Epithelial cell of umbilical artery (primary cell): ENCODE results near the gene POFUT1. TPM values are rescaled to one million over a fixed set of nuclear protein-coding genes. Genes with fewer than 3 reads are reported as not detected.

Source experiments
- total RNA-seq: library from RNA; depleted of rRNA; stranded (reverse); fragments of >200 nt; gene quantifications from 2 replicates; pipeline ENCODE4 v1.2.3, GENCODE V29; 2014

Gene POFUT1
- total RNA-seq, result 31.8 and 32.7 TPM in 2 replicates

DNA sequence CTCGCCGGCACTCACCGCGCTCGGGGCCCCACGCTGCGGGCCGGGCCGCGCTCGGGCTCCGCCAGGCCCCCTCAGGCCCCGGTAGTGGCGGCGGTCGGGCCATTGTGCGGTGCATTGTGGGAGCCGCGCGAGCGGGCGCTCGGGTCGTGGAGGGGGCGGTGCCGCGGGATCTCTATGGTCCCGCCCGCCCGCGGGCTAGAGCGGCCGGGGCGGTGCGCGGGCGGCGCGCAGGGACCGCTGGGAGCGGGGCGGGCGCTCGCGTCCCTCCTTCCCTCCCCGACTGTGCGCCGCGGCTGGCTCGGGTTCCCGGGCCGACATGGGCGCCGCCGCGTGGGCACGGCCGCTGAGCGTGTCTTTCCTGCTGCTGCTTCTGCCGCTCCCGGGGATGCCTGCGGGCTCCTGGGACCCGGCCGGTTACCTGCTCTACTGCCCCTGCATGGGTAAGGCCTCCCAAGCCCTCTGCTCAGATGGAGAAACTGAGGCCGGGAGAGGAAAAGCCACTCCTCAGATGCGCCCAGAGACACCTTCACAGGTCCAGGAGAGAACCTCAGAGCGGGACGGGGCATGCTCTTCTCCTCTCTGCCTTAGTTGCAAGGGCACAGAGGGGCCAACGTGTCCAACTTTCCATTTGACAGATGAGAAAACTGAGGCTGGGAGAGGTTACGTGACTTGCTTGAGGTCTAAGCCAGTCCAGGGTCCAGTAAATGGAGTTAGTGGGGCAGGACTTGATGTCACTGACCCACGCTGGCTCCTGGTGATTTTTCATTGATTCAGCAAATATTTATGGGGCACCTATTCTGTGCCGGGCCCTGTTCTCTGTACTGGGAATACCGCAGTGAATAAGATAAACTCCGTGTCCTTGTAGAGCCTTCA lies at the start of gene POFUT1, which contains the start of gene PLAGL2:
POFUT1 (plus strand) TSS at position 255 of the 873 bp plus-strand sequence; CDS start at position 317, 62 bp downstream.
PLAGL2 (minus strand) TSS at position 118 of the 873 bp plus-strand sequence. CDS start 5,565 bp downstream, outside the sequence.

DNA sequence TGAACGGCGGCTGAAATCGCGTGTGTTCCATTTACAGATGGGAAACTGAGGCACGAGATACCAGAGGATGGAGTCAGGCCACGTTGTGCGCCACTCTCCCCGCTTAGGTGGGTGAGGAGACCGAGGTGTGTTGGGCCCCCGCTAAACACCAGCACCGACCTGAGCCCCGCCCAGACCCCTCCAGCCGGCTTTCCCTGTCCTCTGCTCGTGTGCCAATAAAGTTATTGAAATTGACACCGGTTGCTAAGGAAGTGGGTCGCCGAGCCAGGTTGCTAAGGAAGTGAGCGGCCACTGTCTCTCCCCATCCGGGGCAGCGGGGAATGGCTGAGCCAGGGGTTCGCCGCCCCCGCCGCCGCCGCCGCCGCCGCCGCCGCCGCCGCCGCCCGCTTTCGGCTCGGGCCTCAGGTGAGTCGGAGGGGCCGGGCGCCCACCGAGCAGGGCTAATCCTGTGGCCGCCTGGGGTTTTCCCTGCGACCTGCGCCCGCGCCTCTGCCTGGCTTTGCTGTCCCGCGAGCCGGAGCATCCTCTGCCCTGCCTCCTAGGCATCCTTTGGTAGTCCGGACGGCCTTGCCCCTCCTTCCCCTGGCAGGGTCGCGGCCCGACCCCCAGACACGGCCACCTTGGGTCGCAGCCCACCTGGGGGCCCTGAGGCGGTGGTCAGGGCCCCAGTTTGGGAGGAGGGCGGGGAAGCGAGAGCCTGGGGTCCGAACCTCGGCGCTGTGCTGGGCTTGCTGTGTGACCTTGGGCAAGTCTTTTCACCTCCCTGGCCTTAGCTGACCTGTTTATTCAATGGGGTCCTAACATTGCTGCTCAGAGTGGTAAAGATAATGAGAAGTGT lies 69.9 kb downstream of the POFUT1 start, which contains the start of gene KIF3B:
KIF3B (plus strand) TSS at position 291 of the 838 bp plus-strand sequence. CDS start 32,127 bp downstream, outside the sequence.

Other genes starting within 250 kb of the POFUT1 start
- not detected in 2 replicates for gene XKR7, start 239.7 kb upstream of the POFUT1 start, total RNA-seq
- 5.5 and 9.1 TPM in 2 replicates for gene CCM2L, start 197.4 kb upstream of the POFUT1 start, total RNA-seq
- gene HCK, start 155.6 kb upstream of the POFUT1 start, total RNA-seq, result not detected in 2 replicates
- gene TM9SF4, start 98.2 kb upstream of the POFUT1 start, total RNA-seq, result 18.2 and 26.1 TPM in 2 replicates
- 3.2 TPM in 2 replicates for gene PLAGL2, start 137 bp upstream of the POFUT1 start, total RNA-seq
- gene KIF3B, start 69.8 kb downstream of the POFUT1 start, total RNA-seq, result 21.8 and 23.6 TPM in 2 replicates
- 25.3 and 32.1 TPM in 2 replicates for gene ASXL1, start 150.5 kb downstream of the POFUT1 start, total RNA-seq